HG03135 (cell line): Measurements from ENCODE around the gene MTFMT.
"Not testable (repeated sequence)": the region's sequence is repeated elsewhere in the genome, so short reads cannot be mapped to it uniquely, and the experiment has no call there.

Experiments used
- ATAC-seq: cut with Tn5 transposase; IDR thresholded peaks from one replicate; pipeline ENCODE4 v1.9.1; 2021; ENCODE audit warnings: mild to moderate bottlenecking, moderate library complexity; ENCODE audit not compliant: unreplicated experiment

The MTFMT gene

GRCh38 chr15:65040461-65040860 is 11.0 kb upstream of the MTFMT start:
- ATAC-seq, result no peak

- no peak for ATAC-seq
These were observed 9.4 kb upstream of the MTFMT start for GRCh38 chr15:65038836-65039235.

- no peak for ATAC-seq
These were observed 9.0 kb upstream of the MTFMT start for GRCh38 chr15:65038428-65038827.

- no peak for ATAC-seq
These were observed 7.9 kb upstream of the MTFMT start for GRCh38 chr15:65037309-65037708.

GRCh38 chr15:65034719-65035118 is 5.3 kb upstream of the MTFMT start:
- no peak for ATAC-seq

- ATAC-seq, result no peak
These were observed 4.3 kb upstream of the MTFMT start for GRCh38 chr15:65033659-65034269.

- no peak for ATAC-seq
These were observed 3.5 kb upstream of the MTFMT start for GRCh38 chr15:65032801-65033537.

GRCh38 chr15:65029736-65030208 is 333 bp upstream of the MTFMT start:
- no peak for ATAC-seq

GRCh38 chr15:65028338-65028737 is 1.1 kb downstream of the MTFMT start:
- no peak for ATAC-seq

GRCh38 chr15:65027593-65027992 is 1.8 kb downstream of the MTFMT start:
- ATAC-seq, result no peak

- ATAC-seq, result no peak
These were observed 2.7 kb downstream of the MTFMT start for GRCh38 chr15:65026756-65027155.

GRCh38 chr15:65021488-65021887 is 8.0 kb downstream of the MTFMT start:
- ATAC-seq, result no peak

- ATAC-seq, result no peak
These were observed 9.0 kb downstream of the MTFMT start for GRCh38 chr15:65020419-65020818.

- not testable (repeated sequence) for ATAC-seq
These were observed 18.2 kb downstream of the MTFMT start for GRCh38 chr15:65011198-65011597.

- no peak for ATAC-seq
These were observed 20.5 kb downstream of the MTFMT start for GRCh38 chr15:65008983-65009382.

- no peak for ATAC-seq
These were observed 22.6 kb downstream of the MTFMT start for GRCh38 chr15:65006876-65007275.

- no peak for ATAC-seq
These were observed 24.4 kb downstream of the MTFMT start for GRCh38 chr15:65004993-65005392.

GRCh38 chr15:64997745-64998375 is 31.6 kb downstream of the MTFMT start:
- ATAC-seq, result no peak

- no peak for ATAC-seq
These were observed 32.4 kb downstream of the MTFMT start for GRCh38 chr15:64997066-64997465.

- no peak for ATAC-seq
These were observed 36.1 kb downstream of the MTFMT start for GRCh38 chr15:64993290-64993689.

- ATAC-seq, result no peak
These were observed 37.8 kb downstream of the MTFMT start for GRCh38 chr15:64991536-64992135.

- ATAC-seq, result no peak
These were observed 39.3 kb downstream of the MTFMT start for GRCh38 chr15:64990168-64990470.
